GM19463 (cell line): ENCODE measurements around the gene HLA-DOB.
A peak's percentile ranks its signal among the peaks of the same experiment; 100 is the strongest.

Experiments used
- ATAC-seq: cut with Tn5 transposase; IDR thresholded peaks from one replicate; pipeline ENCODE4 v1.9.1; 2021; ENCODE audit warnings: mild to moderate bottlenecking, moderate library complexity; ENCODE audit not compliant: unreplicated experiment

The HLA-DOB gene

DNA sequence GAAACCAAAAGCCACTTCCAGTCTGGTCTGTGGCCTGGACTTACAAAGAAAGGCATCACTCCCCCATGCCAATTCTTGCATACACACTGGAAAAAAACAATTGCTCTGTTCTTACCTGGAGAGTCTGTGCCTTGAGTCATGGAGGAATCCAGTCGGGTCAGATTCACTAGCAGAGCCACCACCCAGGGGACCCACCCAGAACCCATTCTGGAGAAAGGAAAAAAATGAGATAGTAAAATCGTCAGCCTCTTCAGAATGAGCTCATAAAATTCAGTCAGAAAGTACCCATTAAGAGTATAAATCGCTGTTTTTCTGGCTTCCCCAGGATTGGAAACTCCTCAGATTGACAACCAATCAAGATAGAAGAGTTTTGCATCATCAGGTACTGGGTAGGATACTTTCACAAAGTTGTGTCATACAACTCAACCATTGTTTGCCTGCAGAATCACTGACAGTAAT lies at the start of gene HLA-DOB:
HLA-DOB (minus strand) TSS at position 257 of the 459 bp plus-strand sequence; CDS start at position 206, 51 bp downstream.
- no peak for ATAC-seq

GRCh38 chr6:32865724-32866443 lies 49.1 kb upstream of the HLA-DOB start:
- no peak for ATAC-seq

DNA sequence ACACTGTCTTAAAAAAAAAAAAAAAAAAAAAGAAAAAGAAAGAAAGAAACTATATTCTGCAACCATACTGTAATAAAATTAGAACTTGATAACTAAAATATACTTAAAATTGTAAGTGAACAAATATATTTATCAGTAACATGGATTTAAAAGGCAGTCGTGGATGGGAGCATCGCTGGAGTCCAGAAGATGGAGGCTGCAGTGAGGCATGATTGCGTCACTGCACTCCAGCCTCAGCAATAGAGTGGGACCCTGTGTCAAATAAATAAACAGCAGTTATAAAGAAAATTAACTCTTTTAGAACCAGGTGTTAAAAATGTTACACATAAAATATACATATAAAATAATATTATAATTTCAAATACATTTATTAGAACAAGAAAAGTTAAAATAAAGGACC lies 45.9 kb upstream of the HLA-DOB start:
- ATAC-seq = no peak

DNA sequence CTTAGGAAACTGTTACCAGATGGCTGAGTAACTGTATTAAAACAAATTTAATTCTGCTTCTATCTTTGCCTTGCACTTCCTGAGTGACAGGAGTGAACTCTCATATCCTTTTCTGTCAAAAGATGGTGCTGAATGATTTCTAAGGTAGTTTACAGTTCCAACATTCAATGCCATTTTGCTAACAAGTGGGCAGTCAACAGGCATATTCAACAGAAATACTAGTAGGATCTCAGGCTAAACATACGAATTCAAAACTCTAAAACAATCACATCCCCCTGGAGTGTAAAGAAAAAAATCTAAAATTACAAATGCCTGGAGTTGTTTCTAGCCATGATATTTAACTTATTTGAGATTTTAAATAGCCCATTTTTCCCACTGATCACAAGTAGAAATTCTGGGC lies 43.9 kb upstream of the HLA-DOB start:
- ATAC-seq = no peak

DNA sequence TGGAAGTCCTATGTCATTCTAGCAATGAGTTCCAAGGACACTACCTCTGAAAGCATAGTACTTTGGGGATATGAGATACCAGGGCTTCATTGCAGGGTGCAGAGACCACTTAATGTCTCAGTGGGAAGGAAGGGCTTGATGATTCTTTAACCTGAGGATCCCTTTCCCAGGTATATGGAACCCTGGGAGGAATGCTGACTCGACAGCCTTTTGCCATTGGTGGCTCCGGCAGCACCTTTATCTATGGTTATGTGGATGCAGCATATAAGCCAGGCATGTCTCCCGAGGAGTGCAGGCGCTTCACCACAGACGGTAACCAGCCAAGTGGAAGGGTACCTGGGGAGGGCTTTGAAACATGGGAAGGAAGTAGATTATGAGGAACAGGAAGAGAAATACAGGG lies 41.4 kb upstream of the HLA-DOB start:
- no peak for ATAC-seq

DNA sequence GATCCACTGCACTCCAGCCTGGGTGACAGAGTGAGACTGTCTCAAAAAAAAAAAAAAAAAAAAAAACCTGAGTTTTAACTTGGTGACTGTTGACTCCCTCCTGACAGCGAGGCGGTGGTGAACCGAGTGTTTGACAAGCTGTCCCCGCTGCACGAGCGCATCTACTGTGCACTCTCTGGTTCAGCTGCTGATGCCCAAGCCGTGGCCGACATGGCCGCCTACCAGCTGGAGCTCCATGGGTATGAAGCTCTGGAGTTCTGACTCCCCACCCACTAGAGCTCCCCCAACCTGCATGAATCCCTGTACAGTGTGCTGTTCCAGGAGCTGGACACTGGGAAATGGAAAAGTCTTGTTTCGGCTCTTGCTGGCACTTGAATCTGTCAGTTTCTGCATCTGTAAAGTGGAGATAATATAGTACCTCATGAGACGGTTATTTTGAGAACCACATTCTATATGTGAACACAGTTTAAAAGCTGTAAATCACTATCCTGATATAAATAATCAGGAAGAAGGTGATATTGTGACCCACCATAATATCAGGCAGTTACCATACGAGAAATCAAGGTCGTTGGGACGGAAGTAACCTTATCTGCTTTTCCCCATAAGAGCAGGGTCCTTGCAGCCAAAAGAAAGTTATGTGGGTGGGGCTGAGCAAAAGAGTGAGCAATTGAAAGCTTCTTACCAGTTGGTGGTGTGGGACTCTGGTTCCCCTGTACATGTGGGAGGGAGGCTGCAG lies 40.5 kb upstream of the HLA-DOB start:
- no peak for ATAC-seq

- no peak for ATAC-seq
Observed at GRCh38 chr6:32855467-32856174, 38.8 kb upstream of the HLA-DOB start.

DNA sequence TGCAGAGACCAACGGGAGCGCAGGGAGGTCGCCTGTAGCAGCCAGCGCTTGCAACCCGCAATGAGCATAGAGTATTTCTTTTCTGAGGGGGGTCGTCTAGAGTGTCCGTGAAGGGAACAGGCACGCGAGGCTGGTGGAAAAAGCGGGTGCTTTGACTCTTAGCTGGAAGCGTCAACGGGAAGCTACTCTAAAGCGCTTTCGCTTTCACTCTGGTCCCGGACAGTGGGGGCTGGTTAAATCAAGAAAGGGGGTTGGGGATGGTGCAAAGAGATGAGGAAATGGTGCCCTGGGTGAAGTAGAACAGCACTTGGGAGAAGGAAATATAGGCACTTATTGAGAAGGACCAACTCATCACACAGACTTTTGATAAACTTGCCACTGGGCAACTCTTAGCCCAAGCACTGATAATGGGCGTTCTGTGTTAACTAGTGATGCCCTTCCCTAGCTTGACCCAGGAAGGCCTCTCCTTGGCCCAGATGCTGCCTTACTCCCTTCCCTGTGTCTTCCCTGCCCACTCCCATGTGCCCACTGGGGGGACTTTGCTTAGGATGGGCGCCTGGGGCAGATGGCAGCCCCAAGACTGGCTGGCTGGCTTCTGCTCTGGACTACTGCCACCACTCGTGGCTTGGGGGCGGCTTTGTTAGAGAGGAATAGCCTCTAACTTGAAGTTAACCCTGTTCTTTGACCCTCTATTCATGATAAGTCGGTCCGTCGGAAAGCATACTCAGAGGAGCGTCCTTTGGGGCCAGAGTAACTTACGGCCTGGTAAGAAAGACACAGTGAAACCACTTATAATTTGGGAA lies 37.8 kb upstream of the HLA-DOB start:
- ATAC-seq = no peak

- peak; percentile 81 for ATAC-seq
Observed at GRCh38 chr6:32853541-32854375, 37.0 kb upstream of the HLA-DOB start, which contains the start of the genes PSMB9 and TAP1. PSMB9 (plus strand) TSS chr6:32854192; CDS start chr6:32854230, 38 bp downstream. TAP1 (minus strand) TSS chr6:32853704; CDS start chr6:32853636, 68 bp downstream.

- peak; percentile 14 for ATAC-seq
Observed at GRCh38 chr6:32852844-32853540, 36.2 kb upstream of the HLA-DOB start.

DNA sequence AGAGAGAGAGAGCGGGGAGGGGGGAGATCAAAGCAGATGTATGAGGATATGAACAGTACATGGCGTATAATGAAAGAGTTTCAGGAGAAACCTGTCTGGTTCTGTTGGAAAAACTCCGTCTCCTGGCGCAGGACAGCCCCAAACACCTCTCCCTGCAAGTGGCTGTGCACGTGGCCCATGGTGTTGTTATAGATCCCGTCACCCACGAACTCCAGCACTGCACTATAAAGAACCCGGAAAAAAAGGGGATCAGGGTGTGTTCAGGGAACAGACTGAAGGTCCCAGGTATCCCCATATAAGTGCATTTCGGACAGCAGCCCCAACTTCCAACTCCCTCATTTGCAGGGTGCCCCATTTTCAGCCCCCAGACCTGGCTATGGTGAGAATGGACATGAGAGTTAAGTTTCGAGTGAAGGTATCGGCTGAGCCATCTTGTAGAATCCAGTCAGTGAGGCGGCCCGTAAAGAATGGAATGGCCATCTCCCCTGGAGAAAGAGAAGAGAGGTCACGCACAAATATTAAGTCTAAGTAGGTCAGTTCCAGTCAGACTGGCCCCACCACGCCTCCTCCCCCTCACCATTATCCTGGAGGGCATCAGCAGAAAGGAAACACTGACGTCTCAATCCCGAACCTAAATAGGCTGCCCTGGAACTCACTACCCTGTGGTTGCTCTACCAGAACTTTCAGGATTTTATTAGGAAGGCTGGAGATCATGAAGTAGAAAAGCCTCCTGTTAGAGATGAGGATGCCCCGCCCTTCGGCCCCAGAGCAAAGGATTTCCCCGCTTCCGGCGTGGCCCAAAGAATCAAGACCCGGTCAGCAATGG lies 35.4 kb upstream of the HLA-DOB start:
- no peak for ATAC-seq

DNA sequence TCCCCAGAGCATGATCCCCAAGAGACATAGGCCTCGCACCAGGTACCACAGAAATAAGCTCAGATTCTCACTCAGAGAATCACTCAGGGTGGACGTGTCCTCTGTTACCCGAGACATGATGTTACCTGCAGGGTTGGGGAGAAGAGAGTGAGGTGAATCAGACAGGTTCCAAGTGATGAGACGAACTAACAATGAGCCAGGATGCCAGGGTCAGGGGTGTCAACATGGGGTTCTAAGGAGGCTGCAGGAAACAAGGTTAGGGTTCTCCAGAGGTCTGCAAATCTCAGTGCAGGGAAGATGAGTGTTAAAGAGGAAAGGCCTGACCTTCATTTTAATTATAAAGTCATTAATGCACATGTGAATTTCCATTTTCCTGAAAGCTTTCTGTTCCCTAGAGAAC lies 34.2 kb upstream of the HLA-DOB start:
- no peak for ATAC-seq

GRCh38 chr6:32849126-32849525 lies 32.3 kb upstream of the HLA-DOB start:
- ATAC-seq = no peak

GRCh38 chr6:32847795-32848194 lies 31.0 kb upstream of the HLA-DOB start:
- ATAC-seq = no peak

- ATAC-seq = no peak
Observed at GRCh38 chr6:32847004-32847403, 30.2 kb upstream of the HLA-DOB start.

DNA sequence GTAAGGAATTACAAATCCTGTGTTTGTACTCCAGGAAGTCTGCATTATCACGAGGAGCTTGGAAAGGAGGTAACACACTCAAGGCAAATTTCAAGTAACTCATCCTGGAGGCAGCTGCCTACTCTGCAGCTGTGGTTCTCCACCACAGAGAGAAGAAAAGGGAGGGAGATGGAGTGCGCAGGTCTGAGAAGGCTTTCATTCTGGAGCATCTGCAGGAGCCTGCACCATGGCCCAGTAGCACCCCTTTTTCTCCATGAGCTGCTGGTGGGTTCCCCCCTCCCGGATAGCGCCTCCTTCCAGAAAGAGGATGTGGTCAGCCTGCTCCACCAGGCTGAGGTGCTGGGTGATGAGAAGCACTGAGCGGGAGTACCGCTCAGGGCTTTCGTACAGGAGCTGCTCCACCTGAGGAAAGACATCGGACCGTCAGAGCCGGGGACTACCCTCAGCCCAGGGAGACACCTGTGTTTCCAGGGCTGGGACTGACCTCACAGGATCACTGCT lies 28.6 kb upstream of the HLA-DOB start:
- no peak for ATAC-seq

- ATAC-seq = no peak
Observed at GRCh38 chr6:32844839-32845383, 28.1 kb upstream of the HLA-DOB start.
